ACC112 (cell line): ENCODE measurements around the gene VRTN.
"Not testable (repeated sequence)": the region's sequence is repeated elsewhere in the genome, so short reads cannot be mapped to it uniquely, and the experiment has no call there.

Source experiments
- H2AFZ ChIP-seq: fragments of 200-600 bp; sonication (generic); one replicate; pipeline ENCODE4 v1.6.0; 2017; ENCODE audit warnings: antibody characterized with exemption, low read length; ENCODE audit not compliant: unreplicated experiment
- H3K27ac ChIP-seq: fragments of 200-600 bp; sonication (generic); 2 replicates; pipeline ENCODE4 v1.5.1; 2014; ENCODE audit warnings: low read depth, mild to moderate bottlenecking, antibody characterized with exemption, low read length, moderate library complexity
- H3K27me3 ChIP-seq: fragments of 200-600 bp; sonication (generic); 2 replicates; pipeline ENCODE4 v1.6.1; 2014; ENCODE audit warnings: mild to moderate bottlenecking, antibody characterized with exemption, low read length, moderate library complexity, mixed read lengths; ENCODE audit not compliant: insufficient read depth
- H3K36me3 ChIP-seq: fragments of 200-600 bp; sonication (generic); 2 replicates; pipeline ENCODE4 v1.6.1; 2016; ENCODE audit warnings: mild to moderate bottlenecking, antibody characterized with exemption, low read length, moderate library complexity, mixed read lengths; ENCODE audit not compliant: insufficient read depth
- H3K4me1 ChIP-seq: fragments of 200-600 bp; sonication (generic); one replicate; pipeline ENCODE4 v1.6.1; 2016; ENCODE audit warnings: low read length, mixed read lengths; ENCODE audit not compliant: insufficient read depth, unreplicated experiment, control insufficient read depth
- H3K4me3 ChIP-seq: fragments of 200-600 bp; sonication (generic); 2 replicates; pipeline ENCODE4 v1.5.1; 2014; ENCODE audit warnings: mild to moderate bottlenecking, low read depth, low read length
- H3K79me2 ChIP-seq: fragments of 200-600 bp; sonication (generic); one replicate; pipeline ENCODE4 v1.6.0; 2016; ENCODE audit warnings: low read length; ENCODE audit not compliant: control insufficient read depth, unreplicated experiment, insufficient read depth

VRTN gene

GRCh38 chr14:74314576-74314975 lies 33.7 kb upstream of the VRTN start:
- H3K27me3 ChIP-seq = no peaks in the 10 kb centered on the region
- H3K79me2 ChIP-seq = no peaks in the 10 kb centered on the region
- no peaks in the 10 kb centered on the region for H3K4me1 ChIP-seq

GRCh38 chr14:74324931-74325361 lies 23.3 kb upstream of the VRTN start:
- Histone ChIP-seq H2AFZ (no peak overlapping the region), H3K4me1 (no peaks in the 10 kb centered on the region), H3K36me3 (no peaks in the 10 kb centered on the region), H3K27me3 (peaks cover 16% of the 10 kb centered on the region), H3K79me2 (no peaks in the 10 kb centered on the region), H3K27ac (no peak overlapping the region), H3K4me3 (no peak overlapping the region)

More at GRCh38 chr14:74314576-74314975, 33.7 kb upstream of the VRTN start:
- H3K4me3 ChIP-seq = no peak overlapping the region
- H3K36me3 ChIP-seq = no peaks in the 10 kb centered on the region
- H2AFZ ChIP-seq = no peak overlapping the region
- H3K27ac ChIP-seq = no peak overlapping the region

GRCh38 chr14:74325446-74325845 lies 22.8 kb upstream of the VRTN start:
- Histone ChIP-seq H2AFZ (no peak overlapping the region), H3K79me2 (no peaks in the 10 kb centered on the region), H3K27ac (no peak overlapping the region), H3K27me3 (peaks cover 16% of the 10 kb centered on the region), H3K4me1 (no peaks in the 10 kb centered on the region), H3K4me3 (no peak overlapping the region), H3K36me3 (no peaks in the 10 kb centered on the region)

GRCh38 chr14:74326369-74327152 lies 21.7 kb upstream of the VRTN start:
- Histone ChIP-seq H3K27me3 (peaks cover 16% of the 10 kb centered on the region), H3K36me3 (no peaks in the 10 kb centered on the region), H2AFZ (no peak overlapping the region), H3K4me1 (no peaks in the 10 kb centered on the region), H3K4me3 (no peak overlapping the region), H3K27ac (no peak overlapping the region), H3K79me2 (no peaks in the 10 kb centered on the region)

GRCh38 chr14:74329950-74330552 lies 18.2 kb upstream of the VRTN start:
- H3K79me2 ChIP-seq, H3K4me1 ChIP-seq, H3K4me3 ChIP-seq, H3K36me3 ChIP-seq, H2AFZ ChIP-seq, H3K27ac ChIP-seq: not testable (repeated sequence)
- H3K27me3 ChIP-seq = peaks cover 20% of the 10 kb centered on the region

GRCh38 chr14:74333909-74334308 lies 14.4 kb upstream of the VRTN start:
- H3K27me3 ChIP-seq = peaks cover 23% of the 10 kb centered on the region
- no peaks in the 10 kb centered on the region for H3K79me2 ChIP-seq
- no peaks in the 10 kb centered on the region for H3K4me1 ChIP-seq
- H3K4me3 ChIP-seq = no peak overlapping the region
- no peak overlapping the region for H3K27ac ChIP-seq
- H2AFZ ChIP-seq = no peak overlapping the region
- H3K36me3 ChIP-seq = no peaks in the 10 kb centered on the region

- H3K27ac ChIP-seq = no peak overlapping the region
Observed at GRCh38 chr14:74346341-74346740, 1.9 kb upstream of the VRTN start.

GRCh38 chr14:74347097-74347794 lies 1.0 kb upstream of the VRTN start:
- H3K27me3 ChIP-seq = peaks cover 48% of the 10 kb centered on the region
- H3K79me2 ChIP-seq = no peaks in the 10 kb centered on the region
- H3K36me3 ChIP-seq = no peaks in the 10 kb centered on the region
- no peak overlapping the region for H3K27ac ChIP-seq
- H3K4me3 ChIP-seq = no peak overlapping the region
- H3K4me1 ChIP-seq = no peaks in the 10 kb centered on the region
- H2AFZ ChIP-seq = no peak overlapping the region

More at GRCh38 chr14:74346341-74346740, 1.9 kb upstream of the VRTN start:
- no peaks in the 10 kb centered on the region for H3K79me2 ChIP-seq
- no peaks in the 10 kb centered on the region for H3K36me3 ChIP-seq
- peaks cover 46% of the 10 kb centered on the region for H3K27me3 ChIP-seq
- H2AFZ ChIP-seq = no peak overlapping the region
- no peak overlapping the region for H3K4me3 ChIP-seq
- no peaks in the 10 kb centered on the region for H3K4me1 ChIP-seq

- no peak overlapping the region for H3K27ac ChIP-seq
- no peaks in the 10 kb centered on the region for H3K4me1 ChIP-seq
- peaks cover 47% of the 10 kb centered on the region for H3K27me3 ChIP-seq
- no peaks in the 10 kb centered on the region for H3K36me3 ChIP-seq
- H3K79me2 ChIP-seq = no peaks in the 10 kb centered on the region
- H2AFZ ChIP-seq = no peak overlapping the region
- no peak overlapping the region for H3K4me3 ChIP-seq
Observed at GRCh38 chr14:74347795-74348100, 523 bp upstream of the VRTN start.

- H3K36me3 ChIP-seq = no peaks in the 10 kb centered on the region
- no peak overlapping the region for H2AFZ ChIP-seq
- H3K4me1 ChIP-seq = no peaks in the 10 kb centered on the region
- peaks cover 44% of the 10 kb centered on the region for H3K27me3 ChIP-seq
- H3K4me3 ChIP-seq = no peak overlapping the region
- H3K79me2 ChIP-seq = no peaks in the 10 kb centered on the region
- no peak overlapping the region for H3K27ac ChIP-seq
Observed at GRCh38 chr14:74348735-74349463, 628 bp downstream of the VRTN start.
